GM12875 (cell line): Measurements from ENCODE around the gene NR6A1.

Experiments used
- H3K4me3 ChIP-seq: one replicate; pipeline ENCODE4 v1.5.1; 2011; ENCODE audit warnings: low read depth, low read length, control low read depth
- CTCF ChIP-seq: IDR thresholded peaks from 2 replicates; pipeline ENCODE4 v1.5.1; 2011; ENCODE audit warnings: low read depth, mild to moderate bottlenecking, control low read depth, inconsistent platforms, low read length, moderate library complexity, borderline replicate concordance; ENCODE audit not compliant: insufficient read depth

NR6A1 gene

GRCh38 chr9:124771021-124771866 lies at the start of gene NR6A1:
TSS of gene NR6A1 (minus strand) at chr9:124771311.
- H3K4me3 ChIP-seq, result peak within 1 kb of the TSS; percentile 98
- TF ChIP-seq CTCF, result peak; percentile 35

GRCh38 chr9:124818431-124819281 lies 47.5 kb upstream of the NR6A1 start:
- TF ChIP-seq CTCF, result 0 out of 2 replicates have a peak, but pooled peaks have one; percentile 6
- no peak overlapping the region for H3K4me3 ChIP-seq

GRCh38 chr9:124815601-124816000 lies 44.5 kb upstream of the NR6A1 start:
- no peak for TF ChIP-seq CTCF
- H3K4me3 ChIP-seq, result no peak overlapping the region

- no peak for TF ChIP-seq CTCF
- no peak overlapping the region for H3K4me3 ChIP-seq
These were observed 43.0 kb upstream of the NR6A1 start for GRCh38 chr9:124814164-124814535.

GRCh38 chr9:124813501-124814163 lies 42.5 kb upstream of the NR6A1 start:
- H3K4me3 ChIP-seq, result no peak overlapping the region
- TF ChIP-seq CTCF, result no peak

- TF ChIP-seq CTCF, result no peak
- no peak overlapping the region for H3K4me3 ChIP-seq
These were observed 41.9 kb upstream of the NR6A1 start for GRCh38 chr9:124813041-124813440.
